Liver (tissue), 9 donors: ENCODE data around the gene GAD1. TPM values are rescaled to one million over a fixed set of nuclear protein-coding genes. Genes with fewer than 3 reads are reported as not detected.

Source experiments
- DNase-seq: peaks from one replicate; pipeline ENCODE4 v3.0.0-alpha.2; 2017; ENCODE audit warnings: low spot score
- H3K27ac ChIP-seq, 2 donors: one replicate each; pipeline ENCODE4 v1.7.0; 2013; ENCODE audit warnings: inconsistent platforms in 2 of 2, low read length in 2 of 2, control low read depth in 1 of 2, low read depth in 1 of 2, mild to moderate bottlenecking in 1 of 2
- H3K27me3 ChIP-seq, 4 donors: one replicate each; pipeline versions ENCODE4 v1.6.1 to v1.7.0; 2013; ENCODE audit warnings: low read length in 3 of 4, inconsistent platforms in 1 of 4, mild to moderate bottlenecking in 1 of 4, moderate library complexity in 1 of 4; ENCODE audit not compliant: control insufficient read depth in 4 of 4, insufficient read depth in 4 of 4
- H3K36me3 ChIP-seq, 4 donors: one replicate each; pipeline versions ENCODE4 v1.6.1 to v1.7.0; 2013; ENCODE audit warnings: low read length in 3 of 4, mild to moderate bottlenecking in 3 of 4, low read depth in 1 of 4, moderate library complexity in 1 of 4; ENCODE audit not compliant: control insufficient read depth in 4 of 4, insufficient read depth in 3 of 4
- H3K4me1 ChIP-seq, 4 donors: one replicate each; pipeline versions ENCODE4 v1.6.1 to v1.7.0; 2013; ENCODE audit warnings: low read length in 3 of 4, mild to moderate bottlenecking in 3 of 4, moderate library complexity in 1 of 4; ENCODE audit not compliant: control insufficient read depth in 4 of 4, insufficient read depth in 4 of 4
- H3K4me3 ChIP-seq, 3 donors: one replicate each; pipeline versions ENCODE4 v1.6.1 to v1.7.0; 2013; ENCODE audit warnings: low read length in 3 of 3, control low read depth in 1 of 3, low read depth in 1 of 3, mild to moderate bottlenecking in 1 of 3
- H3K9ac ChIP-seq, 2 donors: one replicate each; pipeline ENCODE4 v1.7.0; 2013; ENCODE audit warnings: low read length in 2 of 2, mild to moderate bottlenecking in 2 of 2, moderate library complexity in 2 of 2, control low read depth in 1 of 2, low read depth in 1 of 2
- H3K9me3 ChIP-seq, 4 donors: one replicate each; pipeline versions ENCODE4 v1.6.1 to v1.7.0; 2013; ENCODE audit warnings: low read length in 3 of 4; ENCODE audit not compliant: control insufficient read depth in 4 of 4
- EGR1 ChIP-seq, 2 donors: IDR thresholded peaks; 2 replicates each; pipeline ENCODE4 v1.6.1; 2016 to 2018; ENCODE audit warnings: antibody characterized with exemption in 2 of 2, low read depth in 2 of 2
- FOXA1 ChIP-seq: IDR thresholded peaks from 2 replicates; pipeline ENCODE4 v1.6.1; 2016; ENCODE audit warnings: antibody characterized with exemption
- FOXA2 ChIP-seq: IDR thresholded peaks from 2 replicates; pipeline ENCODE4 v1.6.1; 2016; ENCODE audit warnings: antibody characterized with exemption
- GABPA ChIP-seq, 2 donors: IDR thresholded peaks in 1 of 2; conservative IDR thresholded peaks in 1 of 2; 2 replicates each; pipeline ENCODE4 v1.6.1; 2016; ENCODE audit warnings: antibody characterized with exemption in 2 of 2, mild to moderate bottlenecking in 1 of 2, moderate library complexity in 1 of 2
- HNF4A ChIP-seq, 2 donors: conservative IDR thresholded peaks; 2 replicates each; pipeline ENCODE4 v1.6.1; 2016; ENCODE audit warnings: antibody characterized with exemption in 2 of 2, mild to moderate bottlenecking in 2 of 2
- HNF4G ChIP-seq: IDR thresholded peaks from 2 replicates; pipeline ENCODE4 v1.6.1; 2016; ENCODE audit warnings: antibody characterized with exemption
- JUND ChIP-seq, 2 donors: IDR thresholded peaks; 2 replicates each; pipeline ENCODE4 v1.6.1; 2016; ENCODE audit warnings: antibody characterized with exemption in 2 of 2
- NR2F2 ChIP-seq: IDR thresholded peaks from 2 replicates; pipeline ENCODE4 v1.6.1; 2016; ENCODE audit warnings: antibody characterized with exemption
- RAD21 ChIP-seq, 2 donors: IDR thresholded peaks; 2 replicates each; pipeline ENCODE4 v1.6.1; 2016; ENCODE audit warnings: antibody characterized with exemption in 2 of 2, mild to moderate bottlenecking in 2 of 2
- RXRA ChIP-seq, 2 donors: IDR thresholded peaks; 2 replicates each; pipeline ENCODE4 v1.6.1; 2017 to 2018; ENCODE audit warnings: antibody characterized with exemption in 2 of 2, mild to moderate bottlenecking in 1 of 2
- SP1 ChIP-seq: IDR thresholded peaks from 2 replicates; pipeline ENCODE4 v1.6.1; 2018; ENCODE audit warnings: antibody characterized with exemption, mild to moderate bottlenecking
- TAF1 ChIP-seq: conservative IDR thresholded peaks from 2 replicates; pipeline ENCODE4 v1.6.1; 2016; ENCODE audit warnings: antibody characterized with exemption, mild to moderate bottlenecking
- YY1 ChIP-seq: IDR thresholded peaks from 2 replicates; pipeline ENCODE4 v1.6.1; 2016; ENCODE audit warnings: antibody characterized with exemption, mild to moderate bottlenecking
- WGBS: extraction: QIAGEN DNeasy Blood & Tissue Kit; methylation state at CpG from one replicate; pipeline ENCODE4 v1.1.7; 2013; 5-methylcytosine and 5-hydroxymethylcytosine counted together
- polyA plus RNA-seq, 2 donors: library from polyadenylated mRNA; stranded (reverse) in 1 of 2; unstranded in 1 of 2; fragments of 200-250 nt in 1 of 2; fragments of >200 nt in 1 of 2; fragmentation: Nextera tagmentation in 1 of 2; extraction: Ambion mirVana in 1 of 2; gene quantifications; one replicate each; pipeline versions ENCODE4 v1.2.1 to v1.2.3, GENCODE V29; 2013 to 2015
- total RNA-seq, 2 donors: library from RNA; depleted of rRNA; stranded (reverse); fragments of >200 nt; gene quantifications; one replicate each; pipeline ENCODE4 v1.2.3, GENCODE V29; 2014
- TF ChIP-seq, protein P1 (sequence below): fragments of 150-350 bp; IDR thresholded peaks from 2 replicates; pipeline ENCODE4 v1.5.1; 2017; ENCODE audit warnings: improper control_type of control experiment, low read depth, low read length; ENCODE audit not compliant: missing input control
- TF ChIP-seq, protein P2 (sequence below): IDR thresholded peaks from 2 replicates; pipeline ENCODE4 v1.6.1; 2016; ENCODE audit warnings: antibody characterized with exemption, mild to moderate bottlenecking
- TF ChIP-seq, protein P3 (sequence below): IDR thresholded peaks from 2 replicates; pipeline ENCODE4 v1.6.1; 2016; ENCODE audit warnings: antibody characterized with exemption
- TF ChIP-seq, protein P4 (sequence below): IDR thresholded peaks from 2 replicates; pipeline ENCODE4 v1.6.1; 2016; ENCODE audit warnings: antibody characterized with exemption
- TF ChIP-seq, protein P5 (sequence below): IDR thresholded peaks from 2 replicates; pipeline ENCODE4 v1.6.1; 2016; ENCODE audit warnings: antibody characterized with exemption
- donor health status: healthy.
- donor health status: healthy.
- donor health status: healthy.
- donor health status: healthy.
- donor health status: healthy.

The GAD1 gene
- total and polyA plus RNA-seq, 4 donors = 0.08 to 0.19 TPM; not detected in 2

DNA sequence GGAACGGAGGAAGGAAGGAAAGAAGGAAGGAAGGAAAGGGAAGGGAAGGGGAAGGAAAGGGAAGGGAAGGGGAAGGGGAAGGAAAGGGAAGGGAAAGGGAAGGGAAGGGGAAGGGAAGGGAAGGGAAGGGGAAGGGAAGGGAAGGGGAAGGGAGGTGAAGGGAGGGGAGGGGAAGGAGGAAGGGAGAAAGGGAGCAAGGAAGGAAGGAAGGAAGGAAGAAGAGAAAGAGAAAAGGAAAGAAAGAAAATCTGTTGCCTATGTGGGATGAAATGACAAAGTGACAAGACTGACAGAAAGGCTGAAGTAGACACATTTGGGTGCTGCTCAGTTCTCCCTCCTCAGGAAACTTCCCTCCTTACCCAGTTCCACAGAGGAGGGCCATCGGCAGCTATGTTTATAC, 66.1 kb downstream of the GAD1 start:
- Histone ChIP-seq H3K9ac (no peak overlapping the region), H3K27ac (no peak overlapping the region), H3K36me3 (no peaks in the 10 kb centered on the region), H3K4me1 (peaks cover 0 to 4% (median 0%) of the 10 kb centered on the region in 4 donors), H3K4me3 (no peak overlapping the region), H3K9me3 (no peaks in the 10 kb centered on the region), H3K27me3 (peaks cover 0 to 4% (median 0%) of the 10 kb centered on the region in 4 donors)
- TF ChIP-seq HNF4G = no peak
- TF ChIP-seq SP1 = no peak
- no peak for TF ChIP-seq JUND (IDR thresholded peaks at IDR 0.05)
- DNase-seq = no peak
- WGBS = 76% methylated on average over 2 of the region's 2 CpGs

DNA sequence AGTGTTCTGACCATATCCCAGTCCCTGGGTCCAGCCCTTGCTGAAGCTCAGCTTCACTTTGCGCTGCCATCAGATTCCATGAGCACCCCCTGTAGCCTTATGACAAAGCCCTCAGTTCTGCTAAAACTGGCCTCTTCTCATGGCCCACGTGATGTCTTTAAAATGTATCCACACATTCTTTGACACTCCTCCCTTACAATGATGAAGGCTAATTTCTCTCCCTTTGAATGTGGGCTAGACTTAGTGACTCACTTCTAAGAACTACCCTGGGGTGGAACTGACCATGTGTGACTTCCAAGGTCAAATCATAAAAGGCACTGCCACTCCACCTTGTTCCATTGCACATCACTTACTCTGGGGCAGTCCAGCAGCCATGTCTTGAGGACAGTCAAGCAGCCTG, 67.0 kb downstream of the GAD1 start:
- no peaks in the 10 kb centered on the region for H3K36me3 ChIP-seq
- no peaks in the 10 kb centered on the region for H3K9me3 ChIP-seq
- H3K4me1 ChIP-seq = no peaks in the 10 kb centered on the region
- 95% methylated on average over 2 of the region's 2 CpGs for WGBS
- TF ChIP-seq FOXA1 (no peak), NR2F2 (no peak), TAF1 (no peak), YY1 (no peak), SP1 (no peak), HNF4A (conservative IDR thresholded peaks at IDR 0.05) (no peak), EGR1 (IDR thresholded peaks at IDR 0.05; ENCODE audit: low read depth in 2 of 2) (no peak), RXRA (IDR thresholded peaks at IDR 0.05) (no peak), RAD21 (IDR thresholded peaks at IDR 0.05) (no peak), HNF4G (no peak), FOXA2 (no peak), JUND (IDR thresholded peaks at IDR 0.05) (no peak), GABPA (IDR thresholded peaks at IDR 0.05 in 1 of 2, conservative IDR thresholded peaks at IDR 0.05 in 1 of 2) (no peak)
- TF ChIP-seq, protein P1, sequence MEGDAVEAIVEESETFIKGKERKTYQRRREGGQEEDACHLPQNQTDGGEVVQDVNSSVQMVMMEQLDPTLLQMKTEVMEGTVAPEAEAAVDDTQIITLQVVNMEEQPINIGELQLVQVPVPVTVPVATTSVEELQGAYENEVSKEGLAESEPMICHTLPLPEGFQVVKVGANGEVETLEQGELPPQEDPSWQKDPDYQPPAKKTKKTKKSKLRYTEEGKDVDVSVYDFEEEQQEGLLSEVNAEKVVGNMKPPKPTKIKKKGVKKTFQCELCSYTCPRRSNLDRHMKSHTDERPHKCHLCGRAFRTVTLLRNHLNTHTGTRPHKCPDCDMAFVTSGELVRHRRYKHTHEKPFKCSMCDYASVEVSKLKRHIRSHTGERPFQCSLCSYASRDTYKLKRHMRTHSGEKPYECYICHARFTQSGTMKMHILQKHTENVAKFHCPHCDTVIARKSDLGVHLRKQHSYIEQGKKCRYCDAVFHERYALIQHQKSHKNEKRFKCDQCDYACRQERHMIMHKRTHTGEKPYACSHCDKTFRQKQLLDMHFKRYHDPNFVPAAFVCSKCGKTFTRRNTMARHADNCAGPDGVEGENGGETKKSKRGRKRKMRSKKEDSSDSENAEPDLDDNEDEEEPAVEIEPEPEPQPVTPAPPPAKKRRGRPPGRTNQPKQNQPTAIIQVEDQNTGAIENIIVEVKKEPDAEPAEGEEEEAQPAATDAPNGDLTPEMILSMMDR = no peak
- TF ChIP-seq, protein P2, sequence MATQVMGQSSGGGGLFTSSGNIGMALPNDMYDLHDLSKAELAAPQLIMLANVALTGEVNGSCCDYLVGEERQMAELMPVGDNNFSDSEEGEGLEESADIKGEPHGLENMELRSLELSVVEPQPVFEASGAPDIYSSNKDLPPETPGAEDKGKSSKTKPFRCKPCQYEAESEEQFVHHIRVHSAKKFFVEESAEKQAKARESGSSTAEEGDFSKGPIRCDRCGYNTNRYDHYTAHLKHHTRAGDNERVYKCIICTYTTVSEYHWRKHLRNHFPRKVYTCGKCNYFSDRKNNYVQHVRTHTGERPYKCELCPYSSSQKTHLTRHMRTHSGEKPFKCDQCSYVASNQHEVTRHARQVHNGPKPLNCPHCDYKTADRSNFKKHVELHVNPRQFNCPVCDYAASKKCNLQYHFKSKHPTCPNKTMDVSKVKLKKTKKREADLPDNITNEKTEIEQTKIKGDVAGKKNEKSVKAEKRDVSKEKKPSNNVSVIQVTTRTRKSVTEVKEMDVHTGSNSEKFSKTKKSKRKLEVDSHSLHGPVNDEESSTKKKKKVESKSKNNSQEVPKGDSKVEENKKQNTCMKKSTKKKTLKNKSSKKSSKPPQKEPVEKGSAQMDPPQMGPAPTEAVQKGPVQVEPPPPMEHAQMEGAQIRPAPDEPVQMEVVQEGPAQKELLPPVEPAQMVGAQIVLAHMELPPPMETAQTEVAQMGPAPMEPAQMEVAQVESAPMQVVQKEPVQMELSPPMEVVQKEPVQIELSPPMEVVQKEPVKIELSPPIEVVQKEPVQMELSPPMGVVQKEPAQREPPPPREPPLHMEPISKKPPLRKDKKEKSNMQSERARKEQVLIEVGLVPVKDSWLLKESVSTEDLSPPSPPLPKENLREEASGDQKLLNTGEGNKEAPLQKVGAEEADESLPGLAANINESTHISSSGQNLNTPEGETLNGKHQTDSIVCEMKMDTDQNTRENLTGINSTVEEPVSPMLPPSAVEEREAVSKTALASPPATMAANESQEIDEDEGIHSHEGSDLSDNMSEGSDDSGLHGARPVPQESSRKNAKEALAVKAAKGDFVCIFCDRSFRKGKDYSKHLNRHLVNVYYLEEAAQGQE = no peak
- TF ChIP-seq, protein P3, sequence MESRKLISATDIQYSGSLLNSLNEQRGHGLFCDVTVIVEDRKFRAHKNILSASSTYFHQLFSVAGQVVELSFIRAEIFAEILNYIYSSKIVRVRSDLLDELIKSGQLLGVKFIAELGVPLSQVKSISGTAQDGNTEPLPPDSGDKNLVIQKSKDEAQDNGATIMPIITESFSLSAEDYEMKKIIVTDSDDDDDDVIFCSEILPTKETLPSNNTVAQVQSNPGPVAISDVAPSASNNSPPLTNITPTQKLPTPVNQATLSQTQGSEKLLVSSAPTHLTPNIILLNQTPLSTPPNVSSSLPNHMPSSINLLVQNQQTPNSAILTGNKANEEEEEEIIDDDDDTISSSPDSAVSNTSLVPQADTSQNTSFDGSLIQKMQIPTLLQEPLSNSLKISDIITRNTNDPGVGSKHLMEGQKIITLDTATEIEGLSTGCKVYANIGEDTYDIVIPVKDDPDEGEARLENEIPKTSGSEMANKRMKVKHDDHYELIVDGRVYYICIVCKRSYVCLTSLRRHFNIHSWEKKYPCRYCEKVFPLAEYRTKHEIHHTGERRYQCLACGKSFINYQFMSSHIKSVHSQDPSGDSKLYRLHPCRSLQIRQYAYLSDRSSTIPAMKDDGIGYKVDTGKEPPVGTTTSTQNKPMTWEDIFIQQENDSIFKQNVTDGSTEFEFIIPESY = no peak
- TF ChIP-seq, protein P4, sequence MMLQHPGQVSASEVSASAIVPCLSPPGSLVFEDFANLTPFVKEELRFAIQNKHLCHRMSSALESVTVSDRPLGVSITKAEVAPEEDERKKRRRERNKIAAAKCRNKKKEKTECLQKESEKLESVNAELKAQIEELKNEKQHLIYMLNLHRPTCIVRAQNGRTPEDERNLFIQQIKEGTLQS = no peak
- TF ChIP-seq, protein P5, sequence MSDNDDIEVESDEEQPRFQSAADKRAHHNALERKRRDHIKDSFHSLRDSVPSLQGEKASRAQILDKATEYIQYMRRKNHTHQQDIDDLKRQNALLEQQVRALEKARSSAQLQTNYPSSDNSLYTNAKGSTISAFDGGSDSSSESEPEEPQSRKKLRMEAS = no peak
- peaks cover 0 to 4% (median 0%) of the 10 kb centered on the region in 4 donors for H3K27me3 ChIP-seq
- no peak overlapping the region for H3K27ac ChIP-seq
- H3K4me3 ChIP-seq = no peak overlapping the region
- no peak for DNase-seq
- H3K9ac ChIP-seq = no peak overlapping the region
